Suppressor macrophage (primary cell): ENCODE results near the gene ZNF784.

Source experiments
- DNase-seq, 4 experiments: peaks; one replicate each; pipeline ENCODE4 v3.0.0-alpha.2; 2020 to 2022

Gene ZNF784

GRCh38 chr19:55656552-55656951, 32.2 kb upstream of the ZNF784 start:
- DNase-seq: no peak

- DNase-seq: no peak
These were observed 31.3 kb upstream of the ZNF784 start for GRCh38 chr19:55655648-55656040.

- DNase-seq: peak; percentile 95 to 98 (median 97)
These were observed 30.7 kb upstream of the ZNF784 start, which contains the start of gene U2AF2 for GRCh38 chr19:55654868-55655647. Gene U2AF2, plus strand, starts transcription at chr19:55655035. Its CDS starts 70 bp downstream, at chr19:55655105.

- peak; percentile 100 for DNase-seq
These were observed 30.0 kb upstream of the ZNF784 start for GRCh38 chr19:55654323-55654867.

- DNase-seq: peak; percentile 99
These were observed 29.4 kb upstream of the ZNF784 start for GRCh38 chr19:55653651-55654322.

- DNase-seq: no peak
These were observed 28.2 kb upstream of the ZNF784 start for GRCh38 chr19:55652311-55653128.

- no peak for DNase-seq
These were observed 26.9 kb upstream of the ZNF784 start for GRCh38 chr19:55651236-55651635.

GRCh38 chr19:55650602-55651230, 26.4 kb upstream of the ZNF784 start:
- DNase-seq: no peak

GRCh38 chr19:55650126-55650557, 25.8 kb upstream of the ZNF784 start:
- DNase-seq: no peak

GRCh38 chr19:55649268-55650125, 25.1 kb upstream of the ZNF784 start:
- DNase-seq: no peak

GRCh38 chr19:55648585-55649267, 24.4 kb upstream of the ZNF784 start:
- peak in 1 of 4 experiments; percentile 25 for DNase-seq

- peak; percentile 50 to 82 (median 66) for DNase-seq
These were observed 23.6 kb upstream of the ZNF784 start, which contains the start of gene CCDC106 for GRCh38 chr19:55647732-55648584. Gene CCDC106, plus strand, starts transcription at chr19:55648212. Its CDS starts 835 bp downstream, at chr19:55649047.

- no peak for DNase-seq
These were observed 22.7 kb upstream of the ZNF784 start for GRCh38 chr19:55646889-55647731.

GRCh38 chr19:55645512-55645881, 21.1 kb upstream of the ZNF784 start:
- DNase-seq: no peak

GRCh38 chr19:55644842-55645511, 20.6 kb upstream of the ZNF784 start:
- no peak for DNase-seq

- no peak for DNase-seq
These were observed 19.9 kb upstream of the ZNF784 start for GRCh38 chr19:55644191-55644833.

- peak in 1 of 4 experiments; percentile 41 for DNase-seq
These were observed 19.5 kb upstream of the ZNF784 start for GRCh38 chr19:55643887-55644176.
